ENCODE measurements around the gene INSC. TPM values are rescaled to one million over a fixed set of nuclear protein-coding genes. Genes with fewer than 3 reads are reported as not detected.

Gene INSC
- polyA plus RNA-seq, 3 donors, result not detected

- intact Hi-C loops (cut with micrococcal nuclease), result no loop called here
- no peak overlapping the region for H3K4me2 ChIP-seq (replicated peaks; ENCODE audit: extremely low read depth, low read length, poor library complexity, severe bottlenecking)
- H3K27me3 Mint-ChIP-seq (ENCODE audit: low read depth in 3 of 3), result peaks cover 0 to 3% (median under 1%) of the 10 kb centered on the region in 3 donors
Measured at GRCh38 chr11:15107730-15108515, 6.8 kb upstream of the INSC start.

GRCh38 chr11:15108592-15109130 is 6.1 kb upstream of the INSC start:
- no peak overlapping the region for H3K9ac ChIP-seq (ENCODE audit: insufficient read depth, low read length, poor library complexity, severe bottlenecking)
- H3K4me2 ChIP-seq (replicated peaks; ENCODE audit: extremely low read depth, low read length, poor library complexity, severe bottlenecking), result no peak overlapping the region
- H3K27ac Mint-ChIP-seq, result no peak overlapping the region
- H3K4me1 Mint-ChIP-seq, result peaks cover 12% of the 10 kb centered on the region
- H2AFZ ChIP-seq (ENCODE audit: insufficient read depth, low read depth, low read length, poor library complexity, severe bottlenecking), result no peak overlapping the region
- peaks cover 0 to 3% (median 1%) of the 10 kb centered on the region in 7 donors for H3K9me3 Mint-ChIP-seq
- H3K27me3 ChIP-seq (ENCODE audit: control insufficient read depth in 2 of 2, insufficient read depth in 2 of 2, low read length in 2 of 2), result no peaks in the 10 kb centered on the region
- H4K20me1 ChIP-seq (ENCODE audit: insufficient read depth, low read length), result no peaks in the 10 kb centered on the region
- TF ChIP-seq, protein P1, sequence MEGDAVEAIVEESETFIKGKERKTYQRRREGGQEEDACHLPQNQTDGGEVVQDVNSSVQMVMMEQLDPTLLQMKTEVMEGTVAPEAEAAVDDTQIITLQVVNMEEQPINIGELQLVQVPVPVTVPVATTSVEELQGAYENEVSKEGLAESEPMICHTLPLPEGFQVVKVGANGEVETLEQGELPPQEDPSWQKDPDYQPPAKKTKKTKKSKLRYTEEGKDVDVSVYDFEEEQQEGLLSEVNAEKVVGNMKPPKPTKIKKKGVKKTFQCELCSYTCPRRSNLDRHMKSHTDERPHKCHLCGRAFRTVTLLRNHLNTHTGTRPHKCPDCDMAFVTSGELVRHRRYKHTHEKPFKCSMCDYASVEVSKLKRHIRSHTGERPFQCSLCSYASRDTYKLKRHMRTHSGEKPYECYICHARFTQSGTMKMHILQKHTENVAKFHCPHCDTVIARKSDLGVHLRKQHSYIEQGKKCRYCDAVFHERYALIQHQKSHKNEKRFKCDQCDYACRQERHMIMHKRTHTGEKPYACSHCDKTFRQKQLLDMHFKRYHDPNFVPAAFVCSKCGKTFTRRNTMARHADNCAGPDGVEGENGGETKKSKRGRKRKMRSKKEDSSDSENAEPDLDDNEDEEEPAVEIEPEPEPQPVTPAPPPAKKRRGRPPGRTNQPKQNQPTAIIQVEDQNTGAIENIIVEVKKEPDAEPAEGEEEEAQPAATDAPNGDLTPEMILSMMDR (IDR thresholded peaks at IDR 0.05), result no peak
- no peak overlapping the region for H3K4me3 Mint-ChIP-seq
- H3K4me3 ChIP-seq (replicated peaks in 1 of 3; ENCODE audit: low read depth in 2 of 3, low read length in 3 of 3), result no peak overlapping the region
- no peak for DNase-seq
- no peaks in the 10 kb centered on the region for H3K36me3 Mint-ChIP-seq
- H3K9me3 ChIP-seq (replicated peaks in 1 of 2; ENCODE audit: control insufficient read depth in 1 of 2, insufficient read depth in 1 of 2, low read length in 2 of 2), result no peaks in the 10 kb centered on the region
- H3K36me3 ChIP-seq (replicated peaks in 1 of 2; ENCODE audit: control insufficient read depth in 1 of 2, insufficient read depth in 2 of 2, low read length in 2 of 2), result no peaks in the 10 kb centered on the region
- H3K79me2 ChIP-seq (ENCODE audit: insufficient read depth, low read length), result no peaks in the 10 kb centered on the region
- H3K27me3 Mint-ChIP-seq (ENCODE audit: low read depth in 3 of 3), result peaks cover 0 to 5% (median 3%) of the 10 kb centered on the region in 3 donors
- WGBS (ENCODE audit: insufficient coverage), result no CpG with 5 or more reads among the region's 2 CpGs
- H3K4me1 ChIP-seq (ENCODE audit: control insufficient read depth in 1 of 2, insufficient read depth in 2 of 2, low read length in 2 of 2), result peaks cover 5 to 6% of the 10 kb centered on the region in 2 donors
- intact Hi-C loops (cut with micrococcal nuclease), result no loop called here
- H3K27ac ChIP-seq (ENCODE audit: low read depth in 1 of 2, low read length in 2 of 2), result no peak overlapping the region

More at GRCh38 chr11:15107730-15108515, 6.8 kb upstream of the INSC start:
- DNase-seq, result no peak
- H3K9me3 Mint-ChIP-seq, result peaks cover 0 to 4% (median 3%) of the 10 kb centered on the region in 7 donors
- Histone ChIP-seq H2AFZ (ENCODE audit: insufficient read depth, low read depth, low read length, poor library complexity, severe bottlenecking) (no peak overlapping the region), H3K36me3 (replicated peaks in 1 of 2; ENCODE audit: control insufficient read depth in 1 of 2, insufficient read depth in 2 of 2, low read length in 2 of 2) (no peaks in the 10 kb centered on the region), H4K20me1 (ENCODE audit: insufficient read depth, low read length) (no peaks in the 10 kb centered on the region), H3K9me3 (replicated peaks in 1 of 2; ENCODE audit: control insufficient read depth in 1 of 2, insufficient read depth in 1 of 2, low read length in 2 of 2) (no peaks in the 10 kb centered on the region), H3K79me2 (ENCODE audit: insufficient read depth, low read length) (no peaks in the 10 kb centered on the region), H3K4me3 (replicated peaks in 1 of 3; ENCODE audit: low read depth in 2 of 3, low read length in 3 of 3) (no peak overlapping the region), H3K27me3 (ENCODE audit: control insufficient read depth in 2 of 2, insufficient read depth in 2 of 2, low read length in 2 of 2) (no peaks in the 10 kb centered on the region), H3K9ac (ENCODE audit: insufficient read depth, low read length, poor library complexity, severe bottlenecking) (no peak overlapping the region), H3K27ac (ENCODE audit: low read depth in 1 of 2, low read length in 2 of 2) (no peak overlapping the region), H3K4me1 (ENCODE audit: control insufficient read depth in 1 of 2, insufficient read depth in 2 of 2, low read length in 2 of 2) (no peaks in the 10 kb centered on the region)
- H3K4me3 Mint-ChIP-seq, result no peak overlapping the region
- TF ChIP-seq, protein P1 (IDR thresholded peaks at IDR 0.05), result no peak
- no CpG with 5 or more reads among the region's 4 CpGs for WGBS (ENCODE audit: insufficient coverage)
- H3K4me1 Mint-ChIP-seq, result peaks cover 5% of the 10 kb centered on the region
- H3K27ac Mint-ChIP-seq, result no peak overlapping the region
- no peaks in the 10 kb centered on the region for H3K36me3 Mint-ChIP-seq

Measured in CD14-positive monocyte (primary cell).